ENCODE measurements around the gene GSTA4. TPM values are rescaled to one million over a fixed set of nuclear protein-coding genes. Genes with fewer than 3 reads are reported as not detected.

The GSTA4 gene
- total RNA-seq, 1 experiment from 2014 or later: 3.9 TPM

GRCh38 chr6:53038596-53038995 lies 43.5 kb upstream of the GSTA4 start:
- Histone ChIP-seq H3K4me3 (ENCODE audit: low read depth in 2 of 2, low read length in 2 of 2) (no peak overlapping the region), H3K4me1 (ENCODE audit: control insufficient read depth, insufficient read depth, low read length) (peaks cover 18% of the 10 kb centered on the region), H3K27me3 (ENCODE audit: control insufficient read depth, insufficient read depth, low read length) (no peaks in the 10 kb centered on the region), H3K36me3 (ENCODE audit: control insufficient read depth, insufficient read depth, low read length) (no peaks in the 10 kb centered on the region), H3K27ac (ENCODE audit: low read length) (no peak overlapping the region), H3K9me3 (ENCODE audit: control insufficient read depth, insufficient read depth, low read depth, low read length) (no peaks in the 10 kb centered on the region)
- intact Hi-C loops (cut with micrococcal nuclease; ENCODE audit: unreplicated experiment) (no loop called here), in situ Hi-C loops (cut with HindIII; ENCODE audit: low pct_unique_long_range_greater_than_20kb, low sequenced_read_pairs) (no loop called here)
- ATAC-seq (no peak), DNase-seq (ENCODE audit: low read depth, low spot score) (no peak)
- BruUV-seq (replicated peaks): no TSS peak
- TF ChIP-seq, protein P1, sequence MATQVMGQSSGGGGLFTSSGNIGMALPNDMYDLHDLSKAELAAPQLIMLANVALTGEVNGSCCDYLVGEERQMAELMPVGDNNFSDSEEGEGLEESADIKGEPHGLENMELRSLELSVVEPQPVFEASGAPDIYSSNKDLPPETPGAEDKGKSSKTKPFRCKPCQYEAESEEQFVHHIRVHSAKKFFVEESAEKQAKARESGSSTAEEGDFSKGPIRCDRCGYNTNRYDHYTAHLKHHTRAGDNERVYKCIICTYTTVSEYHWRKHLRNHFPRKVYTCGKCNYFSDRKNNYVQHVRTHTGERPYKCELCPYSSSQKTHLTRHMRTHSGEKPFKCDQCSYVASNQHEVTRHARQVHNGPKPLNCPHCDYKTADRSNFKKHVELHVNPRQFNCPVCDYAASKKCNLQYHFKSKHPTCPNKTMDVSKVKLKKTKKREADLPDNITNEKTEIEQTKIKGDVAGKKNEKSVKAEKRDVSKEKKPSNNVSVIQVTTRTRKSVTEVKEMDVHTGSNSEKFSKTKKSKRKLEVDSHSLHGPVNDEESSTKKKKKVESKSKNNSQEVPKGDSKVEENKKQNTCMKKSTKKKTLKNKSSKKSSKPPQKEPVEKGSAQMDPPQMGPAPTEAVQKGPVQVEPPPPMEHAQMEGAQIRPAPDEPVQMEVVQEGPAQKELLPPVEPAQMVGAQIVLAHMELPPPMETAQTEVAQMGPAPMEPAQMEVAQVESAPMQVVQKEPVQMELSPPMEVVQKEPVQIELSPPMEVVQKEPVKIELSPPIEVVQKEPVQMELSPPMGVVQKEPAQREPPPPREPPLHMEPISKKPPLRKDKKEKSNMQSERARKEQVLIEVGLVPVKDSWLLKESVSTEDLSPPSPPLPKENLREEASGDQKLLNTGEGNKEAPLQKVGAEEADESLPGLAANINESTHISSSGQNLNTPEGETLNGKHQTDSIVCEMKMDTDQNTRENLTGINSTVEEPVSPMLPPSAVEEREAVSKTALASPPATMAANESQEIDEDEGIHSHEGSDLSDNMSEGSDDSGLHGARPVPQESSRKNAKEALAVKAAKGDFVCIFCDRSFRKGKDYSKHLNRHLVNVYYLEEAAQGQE (IDR thresholded peaks at IDR 0.05; ENCODE audit: insufficient read depth in 1 of 2, low read depth in 2 of 2, low read length in 1 of 2): no peak
- POLR2A ChIA-PET: no interaction called here
- CTCF ChIA-PET: no interaction called here

DNA sequence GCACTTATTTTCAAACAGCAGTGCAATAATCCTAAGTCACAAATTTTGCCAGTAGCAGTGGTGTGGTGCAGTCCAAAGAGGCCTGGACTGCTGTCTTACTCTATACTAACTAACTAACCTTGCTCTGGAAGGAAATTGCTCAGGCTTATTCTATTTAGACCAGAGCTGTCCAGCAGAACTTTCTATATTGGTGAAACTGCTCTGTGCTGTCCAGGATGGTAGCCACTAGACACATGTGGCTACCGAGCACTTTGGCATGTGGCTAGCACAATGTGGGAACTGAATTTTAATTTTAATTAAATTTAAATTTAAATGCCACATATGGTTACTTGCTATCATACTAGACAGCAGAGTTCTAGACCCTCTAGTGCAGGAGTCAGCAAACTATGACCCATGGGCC lies 43.1 kb upstream of the GSTA4 start:
- peaks cover 14% of the 10 kb centered on the region for H3K4me1 ChIP-seq (ENCODE audit: control insufficient read depth, insufficient read depth, low read length)
- no peak overlapping the region for H3K4me3 ChIP-seq (ENCODE audit: low read depth in 2 of 2, low read length in 2 of 2)
- intact Hi-C loops (cut with micrococcal nuclease; ENCODE audit: unreplicated experiment) (no loop called here), in situ Hi-C loops (cut with HindIII; ENCODE audit: low pct_unique_long_range_greater_than_20kb, low sequenced_read_pairs) (no loop called here)
- no peaks in the 10 kb centered on the region for H3K27me3 ChIP-seq (ENCODE audit: control insufficient read depth, insufficient read depth, low read length)
- H3K9me3 ChIP-seq (ENCODE audit: control insufficient read depth, insufficient read depth, low read depth, low read length): no peaks in the 10 kb centered on the region
- H3K27ac ChIP-seq (ENCODE audit: low read length): no peak overlapping the region
- DNase-seq (ENCODE audit: low read depth, low spot score) (no peak), ATAC-seq (no peak)
- BruUV-seq (replicated peaks): no TSS peak
- CTCF ChIA-PET: no interaction called here
- POLR2A ChIA-PET: no interaction called here
- H3K36me3 ChIP-seq (ENCODE audit: control insufficient read depth, insufficient read depth, low read length): no peaks in the 10 kb centered on the region
- no peak for TF ChIP-seq POLR2AphosphoS5 (IDR thresholded peaks at IDR 0.05; ENCODE audit: low read depth, low read length)
- TF ChIP-seq TCF7L2 (IDR thresholded peaks at IDR 0.05; ENCODE audit: low read depth, low read length): no peak
- no peak for TF ChIP-seq CTCF (IDR thresholded peaks at IDR 0.05)

DNA sequence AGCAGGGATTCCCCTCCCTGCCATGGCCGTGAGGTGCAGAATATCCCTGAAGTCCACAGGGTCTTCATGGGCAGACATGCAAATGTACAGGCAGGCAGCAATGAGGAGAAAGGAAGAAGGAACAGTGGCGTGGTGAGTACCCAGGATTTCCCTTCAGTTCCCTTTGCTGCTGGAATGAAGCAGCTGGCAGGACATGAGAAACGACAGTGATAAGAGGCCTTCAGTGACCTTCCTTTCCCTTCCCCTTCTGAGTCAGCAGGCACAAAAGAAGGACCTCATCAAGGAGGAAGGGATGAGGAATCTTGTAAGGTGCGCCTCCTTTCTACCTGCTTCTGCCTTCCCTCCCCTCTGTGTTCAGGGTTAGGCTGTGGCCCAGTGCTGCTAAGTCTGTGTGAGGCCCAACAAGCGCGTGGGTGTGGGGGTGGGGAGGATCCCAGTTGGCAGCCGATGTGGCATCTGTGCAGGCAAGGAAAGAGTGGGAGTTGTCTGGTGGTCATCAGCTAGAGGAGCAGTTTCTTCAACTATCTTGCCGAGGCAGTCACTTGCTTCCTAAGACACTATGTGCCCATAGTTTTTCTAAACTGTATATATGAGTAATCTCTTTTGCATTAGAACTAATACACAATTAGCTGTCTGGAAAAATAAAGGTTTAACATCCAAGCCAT lies 40.6 kb upstream of the GSTA4 start:
- no peaks in the 10 kb centered on the region for H3K36me3 ChIP-seq (ENCODE audit: control insufficient read depth, insufficient read depth, low read length)
- no peak for DNase-seq (ENCODE audit: low read depth, low spot score)

More for the DNA sequence above, 40.6 kb upstream of the GSTA4 start:
- no peak overlapping the region for H3K27ac ChIP-seq (ENCODE audit: low read length)
- in situ Hi-C loops (cut with HindIII; ENCODE audit: low pct_unique_long_range_greater_than_20kb, low sequenced_read_pairs): no loop called here
- no peak for ATAC-seq
- POLR2A ChIA-PET: no interaction called here
- H3K4me1 ChIP-seq (ENCODE audit: control insufficient read depth, insufficient read depth, low read length): no peaks in the 10 kb centered on the region
- intact Hi-C loops (cut with micrococcal nuclease; ENCODE audit: unreplicated experiment): no loop called here
- CTCF ChIA-PET: no interaction called here
- no peak overlapping the region for H3K4me3 ChIP-seq (ENCODE audit: low read depth in 2 of 2, low read length in 2 of 2)
- TF ChIP-seq SIN3A (IDR thresholded peaks at IDR 0.05; ENCODE audit: borderline replicate concordance, insufficient read depth, low read depth, low read length) (no peak), POLR2AphosphoS5 (IDR thresholded peaks at IDR 0.05; ENCODE audit: low read depth, low read length) (no peak), CTCF (IDR thresholded peaks at IDR 0.05) (no peak), TCF7L2 (IDR thresholded peaks at IDR 0.05; ENCODE audit: low read depth, low read length) (no peak)
- TF ChIP-seq, protein P1 (IDR thresholded peaks at IDR 0.05; ENCODE audit: insufficient read depth in 1 of 2, low read depth in 2 of 2, low read length in 1 of 2): no peak
- BruUV-seq (replicated peaks): no TSS peak
- H3K27me3 ChIP-seq (ENCODE audit: control insufficient read depth, insufficient read depth, low read length): no peaks in the 10 kb centered on the region
- no peaks in the 10 kb centered on the region for H3K9me3 ChIP-seq (ENCODE audit: control insufficient read depth, insufficient read depth, low read depth, low read length)

All from Panc1 (cell line).